NB4 (cell line): ENCODE data around the gene CENPV.

Experiments
- CTCF ChIP-seq: IDR thresholded peaks from one replicate; pipeline ENCODE4 v1.5.1; 2012; ENCODE audit warnings: low read depth, low read length
- MYC ChIP-seq: IDR thresholded peaks from 2 replicates; pipeline ENCODE4 v1.6.1; 2011; ENCODE audit warnings: low read depth, low read length

DNA sequence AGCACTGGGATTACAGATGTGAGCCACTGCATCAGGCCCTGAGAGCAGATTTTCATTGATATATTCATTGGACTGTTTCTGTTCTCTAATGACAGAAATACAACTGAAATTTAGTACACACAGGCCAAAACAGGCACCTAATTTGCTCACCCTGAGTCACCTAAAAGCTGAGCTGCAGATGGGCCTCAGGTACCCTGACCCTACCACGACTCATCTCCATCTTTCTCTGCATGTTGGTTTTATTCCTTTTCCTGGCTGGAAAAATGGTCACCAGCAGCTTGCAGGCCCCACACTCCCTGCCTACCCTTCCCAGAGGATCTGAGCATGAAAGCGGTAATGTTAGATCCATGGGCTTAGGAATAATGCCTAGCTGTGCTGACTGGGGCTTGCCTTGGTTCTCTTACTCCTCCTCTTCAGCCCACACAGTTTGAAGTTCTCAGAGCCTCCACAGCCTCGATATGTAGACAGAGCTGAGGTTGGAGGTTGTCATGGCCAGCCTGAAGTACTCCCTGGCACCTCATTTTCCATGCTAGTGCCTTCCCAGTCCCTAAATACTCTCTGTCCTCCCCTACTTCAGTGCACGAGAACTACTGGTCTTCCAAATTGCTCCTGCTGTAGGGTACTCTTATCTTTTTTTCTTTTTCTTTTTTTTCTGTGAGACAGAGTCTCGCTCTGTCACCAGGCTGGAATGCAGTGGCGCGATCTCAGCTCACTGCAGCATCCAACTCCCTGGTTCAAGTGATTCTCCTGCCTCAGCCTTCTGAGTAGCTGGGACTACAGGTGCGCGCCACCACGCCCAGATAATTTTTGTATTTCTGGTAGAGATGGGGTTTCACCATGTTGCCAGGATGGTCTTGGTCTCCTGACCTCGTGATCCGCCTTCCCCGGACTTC lies 51.1 kb downstream of the CENPV start:
- TF ChIP-seq MYC = no peak
- no peak for TF ChIP-seq CTCF
